ENCODE results near the gene C14orf132. TPM values are rescaled to one million over a fixed set of nuclear protein-coding genes. Genes with fewer than 3 reads are reported as not detected.

Gene C14orf132
- total and polyA plus RNA-seq, 2 experiments from 2014 or later: 13.9 to 14.1 TPM

DNA sequence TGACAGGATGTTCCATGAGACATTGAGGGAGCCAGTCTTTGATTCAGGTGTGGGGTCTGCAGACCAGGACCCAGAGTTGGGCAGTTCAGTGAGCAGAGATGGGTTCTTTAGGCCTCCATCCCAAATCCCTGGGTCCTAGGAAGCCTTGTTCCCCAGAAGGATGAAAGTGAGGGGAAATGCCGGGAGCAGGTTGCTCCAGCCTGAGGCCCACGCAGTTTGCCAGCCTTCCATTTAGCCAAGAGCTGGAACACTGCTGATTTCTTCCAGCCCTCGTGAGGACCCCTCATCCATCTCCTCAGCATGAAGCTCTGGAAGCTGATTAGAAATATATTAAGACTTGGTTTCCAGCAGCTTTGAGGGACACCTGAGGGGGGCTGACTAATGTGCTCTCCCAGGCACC, 12.1 kb downstream of the C14orf132 start:
- no peak for TF ChIP-seq CTCF (IDR thresholded peaks at IDR 0.05; ENCODE audit: low read depth, low read length)
- Histone ChIP-seq H3K4me1 (ENCODE audit: low read depth) (peaks cover 15% of the 10 kb centered on the region), H3K36me3 (no peaks in the 10 kb centered on the region), H3K27ac (no peak overlapping the region), H3K9me3 (ENCODE audit: low read depth) (no peaks in the 10 kb centered on the region), H3K27me3 (no peaks in the 10 kb centered on the region), H3K4me3 (no peak overlapping the region)
- no peak for DNase-seq (ENCODE audit: low read depth in 1 of 2, low spot score in 1 of 2)

- Histone ChIP-seq H3K27ac (no peak overlapping the region), H3K4me1 (ENCODE audit: low read depth) (peaks cover 15% of the 10 kb centered on the region), H3K27me3 (no peaks in the 10 kb centered on the region), H3K36me3 (no peaks in the 10 kb centered on the region), H3K9me3 (ENCODE audit: low read depth) (no peaks in the 10 kb centered on the region), H3K4me3 (no peak overlapping the region)
- DNase-seq (ENCODE audit: low read depth in 1 of 2, low spot score in 1 of 2): no peak
- TF ChIP-seq CTCF (IDR thresholded peaks at IDR 0.05; ENCODE audit: low read depth, low read length): peak; percentile 6
Measured at GRCh38 chr14:96051642-96052540, 12.7 kb downstream of the C14orf132 start.

DNA sequence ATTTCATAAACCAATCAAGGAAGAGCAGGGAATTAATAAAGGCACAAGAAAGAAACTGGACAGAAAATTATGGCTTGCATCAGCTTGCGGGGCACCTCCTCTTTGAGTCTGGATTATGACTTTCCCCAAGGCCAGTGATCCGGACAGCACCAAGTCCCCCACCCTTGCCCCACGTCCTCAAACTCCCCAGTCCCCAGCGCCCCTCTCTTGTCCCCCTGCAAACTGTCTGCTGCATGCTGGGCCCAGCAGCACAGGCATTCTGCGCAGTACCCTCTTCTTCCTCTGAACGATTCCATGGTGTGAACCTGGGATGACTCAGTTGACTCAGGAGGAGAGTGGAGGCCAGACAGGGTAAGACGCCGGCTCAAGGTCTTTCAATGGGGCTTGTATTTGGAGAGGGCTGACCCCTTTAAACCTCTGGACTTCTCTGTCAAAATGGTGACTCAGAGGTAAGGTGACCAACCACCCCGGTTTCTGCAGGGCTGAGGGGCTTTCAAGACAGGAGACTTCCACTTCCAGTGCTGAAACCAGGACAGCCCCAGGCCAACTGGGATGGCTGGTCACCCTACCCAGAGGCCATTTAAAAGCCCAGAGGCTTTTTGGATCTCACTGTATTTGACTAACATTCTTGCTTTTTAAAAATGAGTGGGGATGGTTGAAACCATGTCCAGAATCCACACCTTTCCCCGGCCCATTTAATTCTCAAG, 13.5 kb downstream of the C14orf132 start:
- DNase-seq (ENCODE audit: low read depth in 1 of 2, low spot score in 1 of 2): no peak
- no peaks in the 10 kb centered on the region for H3K36me3 ChIP-seq
- no peak overlapping the region for H3K4me3 ChIP-seq
- H3K4me1 ChIP-seq (ENCODE audit: low read depth): peaks cover 15% of the 10 kb centered on the region
- H3K27ac ChIP-seq: no peak overlapping the region
- H3K27me3 ChIP-seq: no peaks in the 10 kb centered on the region
- no peak for TF ChIP-seq CTCF (IDR thresholded peaks at IDR 0.05; ENCODE audit: low read depth, low read length)
- H3K9me3 ChIP-seq (ENCODE audit: low read depth): no peaks in the 10 kb centered on the region

GRCh38 chr14:96053248-96053599, 14.1 kb downstream of the C14orf132 start:
- no peak overlapping the region for H3K4me3 ChIP-seq
- H3K27me3 ChIP-seq: no peaks in the 10 kb centered on the region
- no peak for DNase-seq (ENCODE audit: low read depth in 1 of 2, low spot score in 1 of 2)
- no peak for TF ChIP-seq CTCF (IDR thresholded peaks at IDR 0.05; ENCODE audit: low read depth, low read length)
- H3K4me1 ChIP-seq (ENCODE audit: low read depth): peaks cover 15% of the 10 kb centered on the region
- H3K36me3 ChIP-seq: no peaks in the 10 kb centered on the region
- no peaks in the 10 kb centered on the region for H3K9me3 ChIP-seq (ENCODE audit: low read depth)
- H3K27ac ChIP-seq: no peak overlapping the region

- Histone ChIP-seq H3K4me3 (no peak overlapping the region), H3K36me3 (no peaks in the 10 kb centered on the region), H3K9me3 (ENCODE audit: low read depth) (no peaks in the 10 kb centered on the region), H3K27ac (no peak overlapping the region), H3K27me3 (no peaks in the 10 kb centered on the region), H3K4me1 (ENCODE audit: low read depth) (peaks cover 15% of the 10 kb centered on the region)
- no peak for TF ChIP-seq CTCF (IDR thresholded peaks at IDR 0.05; ENCODE audit: low read depth, low read length)
- DNase-seq (ENCODE audit: low read depth in 1 of 2, low spot score in 1 of 2): peak; percentile 53 to 94
Measured at GRCh38 chr14:96053600-96054381, 14.6 kb downstream of the C14orf132 start.
